GM19023 (cell line): ENCODE measurements around the gene MYOZ3.

Experiments
- ATAC-seq: cut with Tn5 transposase; IDR thresholded peaks from one replicate; pipeline ENCODE4 v1.9.1; 2021; ENCODE audit warnings: mild to moderate bottlenecking, moderate library complexity; ENCODE audit not compliant: unreplicated experiment

MYOZ3 gene

GRCh38 chr5:150626853-150627276, 34.2 kb upstream of the MYOZ3 start:
- ATAC-seq, result no peak

GRCh38 chr5:150627731-150628545, 33.1 kb upstream of the MYOZ3 start:
- ATAC-seq, result no peak

GRCh38 chr5:150628936-150629485, 32.0 kb upstream of the MYOZ3 start:
- no peak for ATAC-seq

- no peak for ATAC-seq
Measured at GRCh38 chr5:150630016-150630415, 31.0 kb upstream of the MYOZ3 start.

- ATAC-seq, result no peak
Measured at GRCh38 chr5:150630461-150631325, 30.4 kb upstream of the MYOZ3 start.

GRCh38 chr5:150631326-150631701, 29.7 kb upstream of the MYOZ3 start:
- ATAC-seq, result no peak

- no peak for ATAC-seq
Measured at GRCh38 chr5:150632305-150633160, 28.5 kb upstream of the MYOZ3 start.

- ATAC-seq, result no peak
Measured at GRCh38 chr5:150633429-150633828, 27.6 kb upstream of the MYOZ3 start.

GRCh38 chr5:150636391-150637244, 24.4 kb upstream of the MYOZ3 start:
- ATAC-seq, result no peak

- no peak for ATAC-seq
Measured at GRCh38 chr5:150637245-150638052, 23.6 kb upstream of the MYOZ3 start.

- no peak for ATAC-seq
Measured at GRCh38 chr5:150638053-150638444, 23.0 kb upstream of the MYOZ3 start.

- ATAC-seq, result no peak
Measured at GRCh38 chr5:150638488-150639376, 22.3 kb upstream of the MYOZ3 start.

GRCh38 chr5:150639377-150639692, 21.7 kb upstream of the MYOZ3 start:
- ATAC-seq, result no peak

GRCh38 chr5:150639751-150640150, 21.3 kb upstream of the MYOZ3 start:
- no peak for ATAC-seq

- ATAC-seq, result no peak
Measured at GRCh38 chr5:150640311-150641005, 20.6 kb upstream of the MYOZ3 start, which contains the start of gene SYNPO. Gene SYNPO, plus strand, starts transcription at chr5:150640660. Its CDS starts 7,616 bp downstream, at chr5:150648276.

- no peak for ATAC-seq
Measured at GRCh38 chr5:150641006-150641570, 20.0 kb upstream of the MYOZ3 start.
